Psoas muscle (tissue), 8 donors: Measurements from ENCODE around the gene FOXP4. TPM values are rescaled to one million over a fixed set of nuclear protein-coding genes. Genes with fewer than 3 reads are reported as not detected.
"Not testable (repeated sequence)": the region's sequence is repeated elsewhere in the genome, so short reads cannot be mapped to it uniquely, and the experiment has no call there.

ENCODE experiments used
- ATAC-seq, 4 donors: fragments of 200-7000 bp; cut with Tn5 transposase; one replicate each; pipeline ENCODE4 v1.9.1; 2020; ENCODE audit warnings: moderate library complexity in 3 of 4, mild to moderate bottlenecking in 2 of 4
- DNase-seq, 2 donors: peaks; one replicate each; pipeline ENCODE4 v3.0.0-alpha.2; 2020
- H3K27ac ChIP-seq: fragments of 200-600 bp; one replicate; pipeline ENCODE4 v1.8.0; 2022
- H3K27me3 ChIP-seq, 3 donors: fragments of 200-600 bp in 1 of 3; one replicate each; pipeline versions ENCODE4 v1.6.1 to v1.8.0; 2013 to 2022; ENCODE audit warnings: low read length in 2 of 3, mild to moderate bottlenecking in 2 of 3, moderate library complexity in 1 of 3; ENCODE audit not compliant: insufficient read depth in 3 of 3
- H3K36me3 ChIP-seq, 2 donors: fragments of 200-600 bp in 1 of 2; one replicate each; pipeline versions ENCODE4 v1.6.1 to v1.8.0; 2013 to 2022; ENCODE audit warnings: low read depth in 1 of 2, mild to moderate bottlenecking in 1 of 2, moderate library complexity in 1 of 2; ENCODE audit not compliant: insufficient read depth in 1 of 2
- H3K4me1 ChIP-seq: fragments of 200-600 bp; one replicate; pipeline ENCODE4 v1.8.0; 2022
- H3K4me3 ChIP-seq: fragments of 200-600 bp; one replicate; pipeline ENCODE4 v1.8.0; 2022; ENCODE audit warnings: mild to moderate bottlenecking
- H3K9me3 ChIP-seq: fragments of 200-600 bp; one replicate; pipeline ENCODE4 v1.8.0; 2022
- CTCF ChIP-seq: fragments of 200-600 bp; IDR thresholded peaks from one replicate; pipeline ENCODE4 v1.8.0; 2022; ENCODE audit warnings: antibody characterized with exemption
- WGBS, 3 donors: extraction: QIAGEN DNeasy Blood & Tissue Kit; methylation state at CpG; one replicate each; pipeline versions ENCODE4 v1.1.6 to v1.1.7; 2013; 5-methylcytosine and 5-hydroxymethylcytosine counted together
- intact Hi-C, 2 donors: fragments of 100-400 bp; cut with DNase I; formaldehyde crosslinking; loops; one replicate each; pipeline versions ENCODE4 v1.11.0 to v1.14.2; 2022
- polyA plus RNA-seq, 3 donors: library from polyadenylated mRNA; stranded (reverse); fragments of 200-250 nt; gene quantifications; one replicate each; pipeline ENCODE4 v1.2.3, GENCODE V29; 2013
- total RNA-seq, 4 donors: library from RNA; stranded (reverse); fragmentation: NEBNext Ultra II Directional in 2 of 4; extraction: Animal tissue kit (Norgen Biotek cat#: 25700) in 2 of 4; gene quantifications; one replicate each; pipeline versions ENCODE4 v1.2.1 to v1.2.4, GENCODE V29; 2021 to 2023
- donor health status: healthy with polysubstance abuse.
- donor health status: DM: no; HTN: no; CAD: no; lungs with moderate emphysema.
- donor health status: Bipolar disorder and iron deficiency.
- donor health status: healthy.
- donor health status: DM: yes; HTN: yes; CAD: no.
- donor health status: DM: no; HTN: no; CAD: no.
- donor health status: DM: no; HTN: no; CAD: no.
- donor health status: DM: yes; HTN: yes; CAD: no.

The FOXP4 gene
- total and polyA plus RNA-seq, 7 donors: 4.6 to 12.2 (median 7.5) TPM

GRCh38 chr6:41614715-41615114 lies 68.5 kb downstream of the FOXP4 start:
- H3K27me3 ChIP-seq: peaks cover 0 to 5% (median 0%) of the 10 kb centered on the region in 3 donors
- H3K9me3 ChIP-seq: peaks cover 4% of the 10 kb centered on the region
- no peaks in the 10 kb centered on the region for H3K36me3 ChIP-seq
- WGBS, 3 donors: 91 to 97% (median 91%) methylated on average over 2 of the region's 2 CpGs
- no peak overlapping the region for H3K27ac ChIP-seq
- no peak overlapping the region for H3K4me3 ChIP-seq
- no peaks in the 10 kb centered on the region for H3K4me1 ChIP-seq
- intact Hi-C loops: no loop called here
- DNase-seq: no peak
- TF ChIP-seq CTCF: no peak
- no peak for ATAC-seq

GRCh38 chr6:41615311-41615710 lies 69.1 kb downstream of the FOXP4 start:
- ATAC-seq: no peak
- H3K27me3 ChIP-seq: peaks cover 0 to 5% (median 0%) of the 10 kb centered on the region in 3 donors

GRCh38 chr6:41618598-41618997 lies 72.4 kb downstream of the FOXP4 start:
- Histone ChIP-seq H3K9me3 (no peaks in the 10 kb centered on the region), H3K4me1 (no peaks in the 10 kb centered on the region), H3K4me3 (no peak overlapping the region), H3K27me3 (peaks cover 0 to 5% (median 0%) of the 10 kb centered on the region in 3 donors), H3K36me3 (no peaks in the 10 kb centered on the region), H3K27ac (no peak overlapping the region)
- ATAC-seq: no peak
- WGBS, 3 donors: 72 to 86% (median 83%) methylated on average over 3 of the region's 3 CpGs
- intact Hi-C loops: no loop called here
- no peak for TF ChIP-seq CTCF
- DNase-seq: no peak

More at GRCh38 chr6:41615311-41615710, 69.1 kb downstream of the FOXP4 start:
- no peak overlapping the region for H3K4me3 ChIP-seq
- no peak for DNase-seq
- intact Hi-C loops: no loop called here
- 72 to 80% (median 74%) methylated on average over 7 of the region's 7 CpGs for WGBS, 3 donors
- H3K36me3 ChIP-seq: no peaks in the 10 kb centered on the region
- H3K4me1 ChIP-seq: no peaks in the 10 kb centered on the region
- no peak for TF ChIP-seq CTCF
- H3K9me3 ChIP-seq: peaks cover 4% of the 10 kb centered on the region
- H3K27ac ChIP-seq: no peak overlapping the region

GRCh38 chr6:41619193-41619592 lies 73.0 kb downstream of the FOXP4 start:
- DNase-seq, H3K9me3 ChIP-seq, H3K27ac ChIP-seq, H3K4me3 ChIP-seq, intact Hi-C loops, H3K4me1 ChIP-seq, ATAC-seq, H3K27me3 ChIP-seq, H3K36me3 ChIP-seq: not testable (repeated sequence)
- WGBS, 3 donors: 78 to 90% (median 79%) methylated on average over 4 of the region's 4 CpGs

GRCh38 chr6:41621367-41621766 lies 75.2 kb downstream of the FOXP4 start:
- H3K9me3 ChIP-seq: no peaks in the 10 kb centered on the region
- H3K4me1 ChIP-seq: no peaks in the 10 kb centered on the region
- no peak for DNase-seq
- TF ChIP-seq CTCF: no peak
- H3K27me3 ChIP-seq: no peaks in the 10 kb centered on the region
- no peak for ATAC-seq
- no peak overlapping the region for H3K4me3 ChIP-seq
- H3K27ac ChIP-seq: no peak overlapping the region
- intact Hi-C loops: no loop called here
- H3K36me3 ChIP-seq: no peaks in the 10 kb centered on the region
